ENCODE data around the gene PHF2. TPM values are rescaled to one million over a fixed set of nuclear protein-coding genes. Genes with fewer than 3 reads are reported as not detected.
A peak's percentile ranks its signal among the peaks of the same experiment; 100 is the strongest.

PHF2 gene
- total and polyA plus RNA-seq, 10 donors = 11.2 to 46.2 (median 31.0) TPM

DNA sequence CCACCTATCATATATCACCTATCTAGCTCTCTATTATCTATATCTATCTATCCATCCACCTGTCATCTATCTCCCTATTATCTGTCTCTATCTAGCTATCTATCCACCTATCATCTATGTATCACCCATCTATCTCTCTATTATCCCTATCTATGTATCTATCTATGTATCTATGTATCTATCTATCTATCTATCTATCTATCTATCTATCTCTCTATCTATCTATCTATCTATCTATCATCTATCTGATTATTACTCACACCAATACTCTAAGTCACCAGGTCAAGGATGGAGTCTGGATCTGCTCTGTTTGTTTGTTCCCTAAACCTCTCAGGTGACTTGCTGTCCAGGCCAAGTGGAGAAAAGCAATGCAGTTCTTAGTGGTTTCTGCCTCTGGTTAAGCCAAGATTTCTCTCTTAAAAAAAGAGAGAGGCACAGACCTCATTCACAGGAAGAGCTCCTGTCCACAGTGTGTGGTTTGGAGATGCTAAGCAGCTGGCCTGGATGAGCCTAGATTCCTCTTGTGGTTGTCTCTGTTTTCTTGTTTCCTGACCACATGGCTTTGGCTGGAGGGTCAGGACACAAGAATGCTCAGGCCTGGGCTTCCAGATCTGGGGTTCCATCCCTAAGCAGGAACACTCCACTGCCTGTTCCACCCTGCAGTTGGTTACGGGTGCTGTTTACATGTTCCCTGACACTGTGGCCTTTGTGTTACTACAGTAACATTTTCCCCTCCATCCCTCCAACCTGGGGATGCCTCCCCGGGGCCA is 133.4 kb downstream of the PHF2 start:
- intact Hi-C loops (cut with DNase I; ENCODE audit: low total_unique reads) = no loop called here
- Histone ChIP-seq H3K9me3 (peaks cover 0 to 30% (median 7%) of the 10 kb centered on the region in 8 donors), H3K27me3 (replicated peaks in 1 of 7) (peaks cover 0 to 14% (median 0%) of the 10 kb centered on the region in 7 donors), H3K4me3 (no peak overlapping the region), H3K27ac (no peak overlapping the region), H3K36me3 (no peaks in the 10 kb centered on the region), H3K4me1 (no peaks in the 10 kb centered on the region)
- TF ChIP-seq POLR2A (IDR thresholded peaks at IDR 0.05) = no peak
- TF ChIP-seq POLR2AphosphoS5 (IDR thresholded peaks at IDR 0.05) = no peak
- TF ChIP-seq, protein P1, sequence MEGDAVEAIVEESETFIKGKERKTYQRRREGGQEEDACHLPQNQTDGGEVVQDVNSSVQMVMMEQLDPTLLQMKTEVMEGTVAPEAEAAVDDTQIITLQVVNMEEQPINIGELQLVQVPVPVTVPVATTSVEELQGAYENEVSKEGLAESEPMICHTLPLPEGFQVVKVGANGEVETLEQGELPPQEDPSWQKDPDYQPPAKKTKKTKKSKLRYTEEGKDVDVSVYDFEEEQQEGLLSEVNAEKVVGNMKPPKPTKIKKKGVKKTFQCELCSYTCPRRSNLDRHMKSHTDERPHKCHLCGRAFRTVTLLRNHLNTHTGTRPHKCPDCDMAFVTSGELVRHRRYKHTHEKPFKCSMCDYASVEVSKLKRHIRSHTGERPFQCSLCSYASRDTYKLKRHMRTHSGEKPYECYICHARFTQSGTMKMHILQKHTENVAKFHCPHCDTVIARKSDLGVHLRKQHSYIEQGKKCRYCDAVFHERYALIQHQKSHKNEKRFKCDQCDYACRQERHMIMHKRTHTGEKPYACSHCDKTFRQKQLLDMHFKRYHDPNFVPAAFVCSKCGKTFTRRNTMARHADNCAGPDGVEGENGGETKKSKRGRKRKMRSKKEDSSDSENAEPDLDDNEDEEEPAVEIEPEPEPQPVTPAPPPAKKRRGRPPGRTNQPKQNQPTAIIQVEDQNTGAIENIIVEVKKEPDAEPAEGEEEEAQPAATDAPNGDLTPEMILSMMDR (IDR thresholded peaks at IDR 0.05 in 8 of 11, conservative IDR thresholded peaks at IDR 0.05 in 3 of 11) = no peak
- peak; percentile 27 for DNase-seq
- WGBS, 5 donors = 84 to 90% (median 89%) methylated on average over 2 of the region's 2 CpGs

DNA sequence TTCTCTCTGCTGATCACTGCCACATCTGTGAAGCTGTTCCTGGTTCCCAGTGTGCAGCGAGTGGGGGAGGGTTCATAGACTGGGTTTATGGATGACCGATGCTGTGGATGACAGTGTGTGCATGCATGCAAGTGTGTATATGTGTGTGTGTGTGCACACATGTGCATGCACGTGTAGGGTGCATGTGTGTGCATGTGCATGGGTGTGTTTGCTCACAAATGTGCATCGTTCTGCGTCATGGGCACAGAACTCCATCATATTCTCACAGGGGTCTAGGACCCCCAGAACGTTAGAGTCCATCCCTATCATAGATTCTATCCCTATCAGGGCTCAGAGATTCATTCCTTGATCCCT is 134.0 kb downstream of the PHF2 start:
- Histone ChIP-seq H3K9me3 (peaks cover 0 to 24% (median 4%) of the 10 kb centered on the region in 8 donors), H3K27ac (no peak overlapping the region), H3K4me1 (no peaks in the 10 kb centered on the region), H3K4me3 (no peak overlapping the region), H3K27me3 (replicated peaks in 1 of 7) (peaks cover 0 to 14% (median 0%) of the 10 kb centered on the region in 7 donors), H3K36me3 (no peaks in the 10 kb centered on the region)
- WGBS, 5 donors = 78 to 93% (median 85%) methylated on average over 4 to 6 of the region's 6 CpGs
- DNase-seq = no peak
- TF ChIP-seq, protein P1 (IDR thresholded peaks at IDR 0.05 in 8 of 11, conservative IDR thresholded peaks at IDR 0.05 in 3 of 11) = no peak
- TF ChIP-seq POLR2A (IDR thresholded peaks at IDR 0.05) (no peak), POLR2AphosphoS5 (IDR thresholded peaks at IDR 0.05) (no peak)
- intact Hi-C loops (cut with DNase I; ENCODE audit: low total_unique reads) = no loop called here

DNA sequence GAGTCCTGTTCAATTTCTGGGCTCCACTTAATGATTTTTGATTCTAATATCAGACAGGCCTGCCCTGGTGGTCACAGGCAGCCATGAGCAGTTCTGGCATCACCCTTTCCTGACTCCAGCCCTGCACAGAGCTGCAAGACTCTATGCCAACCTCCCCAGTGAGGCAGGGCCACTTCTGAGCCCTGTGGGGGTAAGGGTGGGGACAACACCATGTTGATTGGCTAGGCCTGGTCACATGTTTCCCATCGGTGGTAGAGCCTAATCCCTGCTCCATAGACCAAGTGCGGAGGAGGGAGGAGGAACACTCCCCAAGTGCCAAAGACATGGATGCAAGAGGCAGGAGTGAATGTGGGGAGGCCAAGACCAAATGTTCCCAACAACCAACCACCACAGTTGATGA is 134.6 kb downstream of the PHF2 start:
- TF ChIP-seq POLR2AphosphoS5 (IDR thresholded peaks at IDR 0.05) = no peak
- intact Hi-C loops (cut with DNase I; ENCODE audit: low total_unique reads) = no loop called here
- 78 to 95% (median 90%) methylated on average over 2 of the region's 2 CpGs for WGBS, 5 donors
- Histone ChIP-seq H3K4me3 (no peak overlapping the region), H3K27me3 (replicated peaks in 1 of 7) (peaks cover 0 to 14% (median 0%) of the 10 kb centered on the region in 7 donors), H3K4me1 (no peaks in the 10 kb centered on the region), H3K27ac (no peak overlapping the region), H3K9me3 (peaks cover 0 to 21% (median 9%) of the 10 kb centered on the region in 8 donors), H3K36me3 (no peaks in the 10 kb centered on the region)
- DNase-seq = peak; percentile 13

DNA sequence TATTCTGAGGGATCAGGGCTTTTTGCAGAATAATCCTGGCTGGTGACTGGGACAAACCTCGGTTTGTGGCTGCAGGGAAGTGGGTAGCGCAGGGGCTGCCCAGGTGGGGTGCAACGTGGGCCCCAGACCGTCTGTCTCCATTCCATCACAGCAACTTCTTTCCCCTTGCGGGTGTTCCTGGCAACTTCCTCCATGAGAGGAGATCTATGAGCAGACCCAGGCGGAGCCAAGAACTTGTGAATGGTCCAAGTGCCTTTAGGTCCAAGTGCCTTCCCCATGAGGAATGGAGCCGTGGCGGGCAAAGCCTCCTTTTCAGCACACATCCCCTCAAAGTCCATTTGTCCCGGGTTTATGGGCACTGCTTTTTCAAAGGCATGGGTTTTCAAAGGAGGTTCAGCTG is 136.5 kb downstream of the PHF2 start:
- Histone ChIP-seq H3K36me3 (no peaks in the 10 kb centered on the region), H3K4me3 (no peak overlapping the region), H3K4me1 (no peaks in the 10 kb centered on the region), H3K27ac (no peak overlapping the region), H3K27me3 (replicated peaks in 1 of 7) (peaks cover 0 to 14% (median 0%) of the 10 kb centered on the region in 7 donors), H3K9me3 (peaks cover 0 to 24% (median 7%) of the 10 kb centered on the region in 8 donors)
- TF ChIP-seq POLR2AphosphoS5 (IDR thresholded peaks at IDR 0.05) (no peak), POLR2A (IDR thresholded peaks at IDR 0.05) (no peak)
- TF ChIP-seq, protein P1 (IDR thresholded peaks at IDR 0.05 in 8 of 11, conservative IDR thresholded peaks at IDR 0.05 in 3 of 11) = no peak
- peak; percentile 41 for DNase-seq
- WGBS, 5 donors = 77 to 89% (median 80%) methylated on average over 6 to 9 of the region's 9 CpGs
- intact Hi-C loops (cut with DNase I; ENCODE audit: low total_unique reads) = no loop called here

Data from spleen (tissue), 11 donors.